Hepatic stellate cell (primary cell): ENCODE measurements around the gene APBB2.
A peak's percentile ranks its signal among the peaks of the same experiment; 100 is the strongest.

Experiments
- DNase-seq: peaks from one replicate; pipeline ENCODE4 v3.0.0; 2011; ENCODE audit warnings: low spot score

APBB2 gene

GRCh38 chr4:40976343-40976742, 238.0 kb downstream of the APBB2 start:
- no peak for DNase-seq

- DNase-seq, result no peak
Measured at GRCh38 chr4:40972722-40973121, 241.6 kb downstream of the APBB2 start.

GRCh38 chr4:40971338-40971737, 243.0 kb downstream of the APBB2 start:
- DNase-seq, result no peak

GRCh38 chr4:40969501-40969900, 244.8 kb downstream of the APBB2 start:
- DNase-seq, result no peak

- no peak for DNase-seq
Measured at GRCh38 chr4:40967550-40967949, 246.8 kb downstream of the APBB2 start.

- DNase-seq, result no peak
Measured at GRCh38 chr4:40966091-40966490, 248.3 kb downstream of the APBB2 start.

GRCh38 chr4:40963897-40964478, 250.4 kb downstream of the APBB2 start:
- no peak for DNase-seq

GRCh38 chr4:40962551-40963180, 251.7 kb downstream of the APBB2 start:
- no peak for DNase-seq

GRCh38 chr4:40960941-40961340, 253.4 kb downstream of the APBB2 start:
- peak; percentile 34 for DNase-seq

- DNase-seq, result no peak
Measured at GRCh38 chr4:40957281-40957680, 257.1 kb downstream of the APBB2 start.

GRCh38 chr4:40956721-40957255, 257.6 kb downstream of the APBB2 start:
- no peak for DNase-seq

GRCh38 chr4:40954088-40954668, 260.2 kb downstream of the APBB2 start:
- DNase-seq, result no peak

- DNase-seq, result no peak
Measured at GRCh38 chr4:40953283-40954087, 260.9 kb downstream of the APBB2 start.

GRCh38 chr4:40952672-40953071, 261.7 kb downstream of the APBB2 start:
- no peak for DNase-seq

GRCh38 chr4:40952217-40952616, 262.1 kb downstream of the APBB2 start:
- DNase-seq, result no peak

- DNase-seq, result no peak
Measured at GRCh38 chr4:40951026-40951425, 263.3 kb downstream of the APBB2 start.

- DNase-seq, result peak; percentile 61
Measured at GRCh38 chr4:40949358-40950100, 264.8 kb downstream of the APBB2 start.

GRCh38 chr4:40948014-40948413, 266.3 kb downstream of the APBB2 start:
- DNase-seq, result no peak

- no peak for DNase-seq
Measured at GRCh38 chr4:40946652-40947051, 267.7 kb downstream of the APBB2 start.

- DNase-seq, result no peak
Measured at GRCh38 chr4:40940756-40941155, 273.6 kb downstream of the APBB2 start.

GRCh38 chr4:40940317-40940741, 274.0 kb downstream of the APBB2 start:
- DNase-seq, result no peak

GRCh38 chr4:40939856-40940255, 274.5 kb downstream of the APBB2 start:
- DNase-seq, result no peak
